Suprapubic skin (tissue), 4 donors: ENCODE results near the gene ALDH7A1.

Source experiments
- EP300 ChIP-seq: sonication (generic); formaldehyde crosslinking; IDR thresholded peaks from one replicate; pipeline ENCODE4 v1.6.1; 2017; ENCODE audit warnings: antibody characterized with exemption
- POLR2A ChIP-seq, 2 donors: fragments of 450-650 bp; IDR thresholded peaks; one replicate each; pipeline ENCODE4 v1.6.1; 2017; ENCODE audit warnings: antibody characterized with exemption in 2 of 2, mild to moderate bottlenecking in 2 of 2, moderate library complexity in 2 of 2
- POLR2AphosphoS5 ChIP-seq, 3 donors: sonication (generic); formaldehyde crosslinking; IDR thresholded peaks; one replicate each; pipeline ENCODE4 v1.6.1; 2017; ENCODE audit warnings: antibody characterized with exemption in 3 of 3
- TF ChIP-seq, protein P1 (sequence below), 2 donors: fragments of 200-600 bp in 1 of 2; fragments of 450-650 bp in 1 of 2; sonication (generic) in 1 of 2; IDR thresholded peaks; one replicate each; pipeline ENCODE4 v1.5.1; 2016 to 2019; ENCODE audit warnings: antibody characterized with exemption in 2 of 2, mild to moderate bottlenecking in 1 of 2, moderate library complexity in 1 of 2

- TF ChIP-seq POLR2AphosphoS5 (IDR thresholded peaks at IDR 0.05), result no peak
- TF ChIP-seq POLR2A (IDR thresholded peaks at IDR 0.05), result no peak
- TF ChIP-seq, protein P1, sequence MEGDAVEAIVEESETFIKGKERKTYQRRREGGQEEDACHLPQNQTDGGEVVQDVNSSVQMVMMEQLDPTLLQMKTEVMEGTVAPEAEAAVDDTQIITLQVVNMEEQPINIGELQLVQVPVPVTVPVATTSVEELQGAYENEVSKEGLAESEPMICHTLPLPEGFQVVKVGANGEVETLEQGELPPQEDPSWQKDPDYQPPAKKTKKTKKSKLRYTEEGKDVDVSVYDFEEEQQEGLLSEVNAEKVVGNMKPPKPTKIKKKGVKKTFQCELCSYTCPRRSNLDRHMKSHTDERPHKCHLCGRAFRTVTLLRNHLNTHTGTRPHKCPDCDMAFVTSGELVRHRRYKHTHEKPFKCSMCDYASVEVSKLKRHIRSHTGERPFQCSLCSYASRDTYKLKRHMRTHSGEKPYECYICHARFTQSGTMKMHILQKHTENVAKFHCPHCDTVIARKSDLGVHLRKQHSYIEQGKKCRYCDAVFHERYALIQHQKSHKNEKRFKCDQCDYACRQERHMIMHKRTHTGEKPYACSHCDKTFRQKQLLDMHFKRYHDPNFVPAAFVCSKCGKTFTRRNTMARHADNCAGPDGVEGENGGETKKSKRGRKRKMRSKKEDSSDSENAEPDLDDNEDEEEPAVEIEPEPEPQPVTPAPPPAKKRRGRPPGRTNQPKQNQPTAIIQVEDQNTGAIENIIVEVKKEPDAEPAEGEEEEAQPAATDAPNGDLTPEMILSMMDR (IDR thresholded peaks at IDR 0.05), result no peak
- no peak for TF ChIP-seq EP300
These were observed 67.9 kb downstream of the ALDH7A1 start for GRCh38 chr5:126527158-126527557.
